HAP-1 (cell line): ENCODE results near the gene INIP.

ENCODE experiments used
- DNase-seq, 2 experiments: peaks; one replicate each; pipeline ENCODE4 v3.0.0-alpha.2; 2016 to 2020; ENCODE audit warnings: low spot score in 2 of 2
- H3K27me3 ChIP-seq: fragments of 250-450 bp; sonication (Bioruptor Pico); 2 replicates; pipeline ENCODE4 v1.5.1; 2020; ENCODE audit warnings: low read depth, mild to moderate bottlenecking, moderate library complexity
- H3K36me3 ChIP-seq: fragments of 250-450 bp; sonication (Bioruptor Pico); replicated peaks from 2 replicates; pipeline ENCODE4 v1.5.1; 2020; ENCODE audit warnings: mild to moderate bottlenecking
- H3K4me1 ChIP-seq: fragments of 250-450 bp; sonication (Bioruptor Pico); 2 replicates; pipeline ENCODE4 v1.5.1; 2020; ENCODE audit warnings: mild to moderate bottlenecking
- H3K4me3 ChIP-seq: fragments of 250-450 bp; sonication (Bioruptor Pico); 2 replicates; pipeline ENCODE4 v1.5.1; 2020; ENCODE audit warnings: mild to moderate bottlenecking, moderate library complexity
- H3K9me3 ChIP-seq: fragments of 250-450 bp; sonication (Bioruptor Pico); 2 replicates; pipeline ENCODE4 v1.5.1; 2020; ENCODE audit warnings: mild to moderate bottlenecking, moderate library complexity
- in situ Hi-C: fragments of 300-500 bp; cut with MboI; formaldehyde crosslinking; loops from 3 replicates; pipeline ENCODE4 v1.14.3; 2020; ENCODE audit warnings: low sequenced_read_pairs, inconsistent platforms, mixed read lengths

Gene INIP

GRCh38 chr9:112640311-112640710, 77.6 kb downstream of the INIP start:
- H3K4me1 ChIP-seq: no peaks in the 10 kb centered on the region
- no peak for DNase-seq
- H3K27me3 ChIP-seq: no peaks in the 10 kb centered on the region
- no peaks in the 10 kb centered on the region for H3K36me3 ChIP-seq
- in situ Hi-C loops: no loop called here
- peaks cover 13% of the 10 kb centered on the region for H3K9me3 ChIP-seq
- H3K4me3 ChIP-seq: no peak overlapping the region
